ENCODE measurements around the gene SCYGR8.

The SCYGR8 gene

DNA sequence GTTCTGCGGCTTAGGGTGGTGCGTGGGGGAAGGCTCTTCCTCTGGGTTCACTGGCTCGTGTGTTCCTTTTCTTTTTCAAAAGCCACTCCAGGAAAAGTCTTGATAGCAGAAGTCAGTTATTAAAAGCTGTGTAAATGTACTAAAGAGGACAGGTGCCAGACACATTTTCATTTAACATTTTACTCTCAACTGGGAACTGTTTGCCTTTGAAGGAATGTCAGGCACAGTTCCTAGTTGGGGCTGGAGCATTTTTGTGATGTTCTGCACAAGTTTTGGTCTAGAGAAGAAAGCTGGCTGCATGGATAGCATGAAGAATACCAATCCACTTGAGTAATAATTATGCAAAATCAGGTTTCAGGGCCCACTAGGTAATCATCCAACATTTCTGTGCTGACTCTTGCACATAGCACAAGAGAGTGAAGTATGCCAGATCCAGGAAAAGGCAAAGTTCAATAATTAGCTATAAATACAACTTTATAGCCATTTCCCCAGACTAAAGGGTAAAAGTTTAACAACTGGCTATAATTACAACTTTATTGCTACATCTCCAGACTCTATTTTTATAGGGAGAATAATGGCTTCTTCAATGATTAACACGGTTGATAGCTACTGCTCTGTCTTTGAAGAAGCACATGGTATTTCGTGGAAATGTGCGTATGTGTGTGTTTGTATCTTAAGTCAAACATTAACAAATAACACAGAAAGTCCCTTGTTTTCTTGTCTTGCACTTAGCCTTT lies 16.2 kb downstream of the SCYGR8 start:
- DNase-seq (ENCODE audit: low read depth, low spot score) = no peak
- Histone ChIP-seq H3K9me3 (ENCODE audit: insufficient read depth, low read length) (no peaks in the 10 kb centered on the region), H3K4me1 (ENCODE audit: insufficient read depth, insufficient read length) (peaks cover 12% of the 10 kb centered on the region), H3K4me3 (ENCODE audit: insufficient read length, low read depth) (no peak overlapping the region), H3K36me3 (ENCODE audit: insufficient read depth, insufficient read length, low read length) (no peaks in the 10 kb centered on the region), H3K27me3 (ENCODE audit: insufficient read depth, insufficient read length) (no peaks in the 10 kb centered on the region), H3K9ac (ENCODE audit: insufficient read length, low read depth) (no peak overlapping the region)
- TF ChIP-seq SUZ12 (IDR thresholded peaks at IDR 0.05; ENCODE audit: extremely low read depth, insufficient read depth, insufficient read length) (no peak), ZNF274 (IDR thresholded peaks at IDR 0.05; ENCODE audit: low read depth, low read length) (no peak), YY1 (IDR thresholded peaks at IDR 0.05; ENCODE audit: insufficient read depth, insufficient read length) (no peak)

DNA sequence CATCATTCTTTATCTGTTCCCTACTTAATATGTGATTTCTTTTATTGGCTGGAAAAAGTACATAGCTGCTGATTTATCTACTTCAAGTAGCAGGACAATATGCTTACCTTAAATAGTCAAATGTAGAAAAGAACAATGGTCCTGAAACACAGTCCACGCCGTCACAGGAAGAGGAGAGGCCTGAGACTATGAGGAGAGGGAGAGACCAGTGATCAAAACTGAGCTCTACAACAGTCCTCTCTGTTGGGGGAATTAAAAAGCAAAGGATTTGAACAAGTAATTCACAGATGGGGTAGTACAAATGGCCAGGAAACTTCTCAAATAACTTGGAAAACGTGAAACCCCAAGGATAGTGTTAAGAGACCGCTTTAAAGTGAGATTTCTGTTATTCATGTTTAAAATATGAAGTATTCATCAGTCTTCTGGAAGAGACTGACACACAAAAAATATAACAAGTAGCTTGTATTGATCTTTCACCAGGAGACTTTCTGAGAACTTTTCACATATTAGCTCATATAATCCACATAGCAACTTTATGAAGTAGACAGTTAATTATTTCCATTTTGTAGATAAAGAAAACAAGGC lies 20.2 kb downstream of the SCYGR8 start:
- Histone ChIP-seq H3K4me3 (ENCODE audit: insufficient read length, low read depth) (no peak overlapping the region), H3K36me3 (ENCODE audit: insufficient read depth, insufficient read length, low read length) (no peaks in the 10 kb centered on the region), H3K27me3 (ENCODE audit: insufficient read depth, insufficient read length) (no peaks in the 10 kb centered on the region), H3K9ac (ENCODE audit: insufficient read length, low read depth) (no peak overlapping the region), H3K9me3 (ENCODE audit: insufficient read depth, low read length) (no peaks in the 10 kb centered on the region), H3K4me1 (ENCODE audit: insufficient read depth, insufficient read length) (peaks cover 3% of the 10 kb centered on the region)
- TF ChIP-seq ZNF274 (IDR thresholded peaks at IDR 0.05; ENCODE audit: low read depth, low read length) (no peak), SUZ12 (IDR thresholded peaks at IDR 0.05; ENCODE audit: extremely low read depth, insufficient read depth, insufficient read length) (no peak), YY1 (IDR thresholded peaks at IDR 0.05; ENCODE audit: insufficient read depth, insufficient read length) (no peak)
- DNase-seq (ENCODE audit: low read depth, low spot score) = no peak

GRCh38 chr2:227766373-227766883 lies 20.7 kb downstream of the SCYGR8 start:
- Histone ChIP-seq H3K36me3 (ENCODE audit: insufficient read depth, insufficient read length, low read length) (no peaks in the 10 kb centered on the region), H3K9ac (ENCODE audit: insufficient read length, low read depth) (no peak overlapping the region), H3K4me1 (ENCODE audit: insufficient read depth, insufficient read length) (peaks cover 3% of the 10 kb centered on the region), H3K4me3 (ENCODE audit: insufficient read length, low read depth) (no peak overlapping the region), H3K27me3 (ENCODE audit: insufficient read depth, insufficient read length) (no peaks in the 10 kb centered on the region), H3K9me3 (ENCODE audit: insufficient read depth, low read length) (no peaks in the 10 kb centered on the region)
- no peak for TF ChIP-seq SUZ12 (IDR thresholded peaks at IDR 0.05; ENCODE audit: extremely low read depth, insufficient read depth, insufficient read length)
- peak; percentile 83 for DNase-seq (ENCODE audit: low read depth, low spot score)

DNA sequence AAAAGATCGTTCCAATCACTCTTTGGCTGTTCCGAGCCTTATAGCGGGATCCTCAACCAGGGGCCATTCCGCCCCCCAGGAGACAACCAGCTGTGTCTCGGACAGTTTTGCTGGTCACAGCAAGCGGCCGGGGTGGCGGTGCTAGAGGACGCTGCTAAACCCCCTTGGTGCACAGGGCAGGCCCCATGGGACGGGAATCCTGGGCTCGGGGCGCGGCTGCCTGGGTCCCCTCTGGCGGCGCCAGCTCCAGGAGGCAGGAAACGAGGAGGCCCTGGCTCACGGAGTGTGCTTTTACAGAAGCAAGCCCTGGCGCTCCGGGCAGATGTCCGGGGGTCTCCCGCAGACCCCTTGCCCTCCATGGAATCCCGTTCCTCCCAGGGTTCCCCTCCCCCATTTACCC lies 22.1 kb downstream of the SCYGR8 start:
- H3K9ac ChIP-seq (ENCODE audit: insufficient read length, low read depth) = peak overlapping the region; percentile 4
- H3K36me3 ChIP-seq (ENCODE audit: insufficient read depth, insufficient read length, low read length) = no peaks in the 10 kb centered on the region
- no peak overlapping the region for H3K4me3 ChIP-seq (ENCODE audit: insufficient read length, low read depth)
- TF ChIP-seq ZNF274 (IDR thresholded peaks at IDR 0.05; ENCODE audit: low read depth, low read length) = no peak
- no peak for TF ChIP-seq SUZ12 (IDR thresholded peaks at IDR 0.05; ENCODE audit: extremely low read depth, insufficient read depth, insufficient read length)
- no peak for TF ChIP-seq YY1 (IDR thresholded peaks at IDR 0.05; ENCODE audit: insufficient read depth, insufficient read length)
- no peaks in the 10 kb centered on the region for H3K27me3 ChIP-seq (ENCODE audit: insufficient read depth, insufficient read length)
- H3K9me3 ChIP-seq (ENCODE audit: insufficient read depth, low read length) = no peaks in the 10 kb centered on the region
- DNase-seq (ENCODE audit: low read depth, low spot score) = no peak
- peaks cover 3% of the 10 kb centered on the region for H3K4me1 ChIP-seq (ENCODE audit: insufficient read depth, insufficient read length)

DNA sequence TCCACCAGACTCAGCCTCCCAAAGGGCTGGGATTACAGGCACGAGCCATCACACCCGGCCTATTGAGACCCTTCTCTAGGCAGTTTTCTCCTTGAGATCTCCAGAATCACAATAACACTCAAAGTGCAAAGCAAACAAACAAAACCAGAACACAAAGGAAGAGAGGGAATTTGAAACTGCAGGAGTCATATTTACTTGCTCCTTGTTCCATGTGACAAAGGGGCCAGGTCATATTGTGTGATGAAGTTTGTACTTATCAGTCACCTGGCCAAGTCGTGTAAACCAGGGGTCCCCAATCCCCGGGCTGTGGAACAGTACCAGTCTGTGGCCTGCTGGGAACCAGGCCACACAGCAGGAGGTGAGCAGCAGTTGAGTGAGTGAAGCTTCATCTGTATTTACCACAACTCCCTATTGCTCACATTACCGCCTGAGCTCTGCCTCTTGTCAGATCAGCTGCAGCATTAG lies 26.5 kb downstream of the SCYGR8 start:
- no peaks in the 10 kb centered on the region for H3K27me3 ChIP-seq (ENCODE audit: insufficient read depth, insufficient read length)
- no peaks in the 10 kb centered on the region for H3K36me3 ChIP-seq (ENCODE audit: insufficient read depth, insufficient read length, low read length)
- no peak overlapping the region for H3K4me3 ChIP-seq (ENCODE audit: insufficient read length, low read depth)
- no peaks in the 10 kb centered on the region for H3K9me3 ChIP-seq (ENCODE audit: insufficient read depth, low read length)
- DNase-seq (ENCODE audit: low read depth, low spot score) = no peak
- peaks cover 3% of the 10 kb centered on the region for H3K4me1 ChIP-seq (ENCODE audit: insufficient read depth, insufficient read length)
- no peak overlapping the region for H3K9ac ChIP-seq (ENCODE audit: insufficient read length, low read depth)
- TF ChIP-seq SUZ12 (IDR thresholded peaks at IDR 0.05; ENCODE audit: extremely low read depth, insufficient read depth, insufficient read length) (no peak), ZNF274 (IDR thresholded peaks at IDR 0.05; ENCODE audit: low read depth, low read length) (no peak), YY1 (IDR thresholded peaks at IDR 0.05; ENCODE audit: insufficient read depth, insufficient read length) (no peak)

- no peak for DNase-seq (ENCODE audit: low read depth, low spot score)
- no peak for TF ChIP-seq ZNF274 (IDR thresholded peaks at IDR 0.05; ENCODE audit: low read depth, low read length)
- TF ChIP-seq YY1 (IDR thresholded peaks at IDR 0.05; ENCODE audit: insufficient read depth, insufficient read length) = no peak
- TF ChIP-seq SUZ12 (IDR thresholded peaks at IDR 0.05; ENCODE audit: extremely low read depth, insufficient read depth, insufficient read length) = no peak
- no peaks in the 10 kb centered on the region for H3K27me3 ChIP-seq (ENCODE audit: insufficient read depth, insufficient read length)
- H3K4me3 ChIP-seq (ENCODE audit: insufficient read length, low read depth) = no peak overlapping the region
- peaks cover 2% of the 10 kb centered on the region for H3K4me1 ChIP-seq (ENCODE audit: insufficient read depth, insufficient read length)
- no peaks in the 10 kb centered on the region for H3K36me3 ChIP-seq (ENCODE audit: insufficient read depth, insufficient read length, low read length)
- H3K9me3 ChIP-seq (ENCODE audit: insufficient read depth, low read length) = no peaks in the 10 kb centered on the region
- no peak overlapping the region for H3K9ac ChIP-seq (ENCODE audit: insufficient read length, low read depth)
Measured at GRCh38 chr2:227772932-227773331, 27.2 kb downstream of the SCYGR8 start.

GRCh38 chr2:227774011-227774624 lies 28.4 kb downstream of the SCYGR8 start:
- Histone ChIP-seq H3K9me3 (ENCODE audit: insufficient read depth, low read length) (no peaks in the 10 kb centered on the region), H3K27me3 (ENCODE audit: insufficient read depth, insufficient read length) (no peaks in the 10 kb centered on the region), H3K4me1 (ENCODE audit: insufficient read depth, insufficient read length) (no peaks in the 10 kb centered on the region), H3K9ac (ENCODE audit: insufficient read length, low read depth) (no peak overlapping the region), H3K4me3 (ENCODE audit: insufficient read length, low read depth) (no peak overlapping the region), H3K36me3 (ENCODE audit: insufficient read depth, insufficient read length, low read length) (no peaks in the 10 kb centered on the region)
- no peak for DNase-seq (ENCODE audit: low read depth, low spot score)
- TF ChIP-seq SUZ12 (IDR thresholded peaks at IDR 0.05; ENCODE audit: extremely low read depth, insufficient read depth, insufficient read length) (no peak), YY1 (IDR thresholded peaks at IDR 0.05; ENCODE audit: insufficient read depth, insufficient read length) (no peak), ZNF274 (IDR thresholded peaks at IDR 0.05; ENCODE audit: low read depth, low read length) (no peak)

All from NT2/D1 (cell line).